Mammary epithelial cell (primary cell): Measurements from ENCODE around the gene FERMT3.

Experiments used
- CTCF ChIP-seq, 2 donors: IDR thresholded peaks in 1 of 2; conservative IDR thresholded peaks in 1 of 2; 2 replicates each; pipeline ENCODE4 v1.5.1; 2011 to 2012; ENCODE audit warnings: inconsistent platforms in 2 of 2, low read length in 2 of 2, mild to moderate bottlenecking in 2 of 2, control low read depth in 1 of 2, low read depth in 1 of 2; ENCODE audit not compliant: insufficient read depth in 1 of 2; ENCODE audit errors: extremely low read depth in 1 of 2
- EZH2 ChIP-seq: IDR thresholded peaks from 2 replicates; pipeline ENCODE4 v1.6.1; 2012; ENCODE audit warnings: low read length, inconsistent platforms, borderline replicate concordance

GRCh38 chr11:64219354-64219684 is 12.8 kb downstream of the FERMT3 start:
- no peak for TF ChIP-seq CTCF (conservative IDR thresholded peaks at IDR 0.05 in 1 of 2, IDR thresholded peaks at IDR 0.05 in 1 of 2; ENCODE audit: extremely low read depth in 1 of 2, insufficient read depth in 1 of 2, low read depth in 1 of 2, low read length in 2 of 2)
- no peak for TF ChIP-seq EZH2
